ENCODE measurements around the gene VPS37D.

The VPS37D gene

GRCh38 chr7:73638911-73639310, 28.7 kb upstream of the VPS37D start:
- no peak for TF ChIP-seq CTCF (IDR thresholded peaks at IDR 0.05)

GRCh38 chr7:73642834-73643233, 24.8 kb upstream of the VPS37D start:
- H3K27ac ChIP-seq: no peak overlapping the region
- H3K4me1 ChIP-seq (ENCODE audit: control insufficient read depth in 1 of 2, insufficient read depth in 1 of 2, low read depth in 1 of 2, low read length in 1 of 2): no peaks in the 10 kb centered on the region
- H3K27me3 ChIP-seq: peaks cover 53% of the 10 kb centered on the region
- H3K4me3 ChIP-seq (ENCODE audit: low read depth in 1 of 2, low read length in 1 of 2): no peak overlapping the region
- no peaks in the 10 kb centered on the region for H3K36me3 ChIP-seq
- no peak for TF ChIP-seq CTCF (IDR thresholded peaks at IDR 0.05)
- peaks cover 13% of the 10 kb centered on the region for H3K9me3 ChIP-seq

More at GRCh38 chr7:73638911-73639310, 28.7 kb upstream of the VPS37D start:
- H3K4me3 ChIP-seq (ENCODE audit: low read depth in 1 of 2, low read length in 1 of 2): no peak overlapping the region
- H3K27me3 ChIP-seq: peaks cover 32% of the 10 kb centered on the region
- H3K27ac ChIP-seq: no peak overlapping the region
- H3K9me3 ChIP-seq: peaks cover 13% of the 10 kb centered on the region
- no peaks in the 10 kb centered on the region for H3K4me1 ChIP-seq (ENCODE audit: control insufficient read depth in 1 of 2, insufficient read depth in 1 of 2, low read depth in 1 of 2, low read length in 1 of 2)
- H3K36me3 ChIP-seq: no peaks in the 10 kb centered on the region

- Histone ChIP-seq H3K27me3 (peaks cover 73% of the 10 kb centered on the region), H3K4me3 (ENCODE audit: low read depth in 1 of 2, low read length in 1 of 2) (no peak overlapping the region)
- no peak for TF ChIP-seq CTCF (IDR thresholded peaks at IDR 0.05)
Measured at GRCh38 chr7:73644688-73645286, 22.8 kb upstream of the VPS37D start.

GRCh38 chr7:73645643-73646174, 21.9 kb upstream of the VPS37D start:
- Histone ChIP-seq H3K9me3 (peaks cover 13% of the 10 kb centered on the region), H3K36me3 (no peaks in the 10 kb centered on the region), H3K4me1 (ENCODE audit: control insufficient read depth in 1 of 2, insufficient read depth in 1 of 2, low read depth in 1 of 2, low read length in 1 of 2) (no peaks in the 10 kb centered on the region), H3K4me3 (ENCODE audit: low read depth in 1 of 2, low read length in 1 of 2) (no peak overlapping the region), H3K27me3 (peaks cover 82% of the 10 kb centered on the region), H3K27ac (no peak overlapping the region)
- TF ChIP-seq CTCF (IDR thresholded peaks at IDR 0.05): no peak

More at GRCh38 chr7:73644688-73645286, 22.8 kb upstream of the VPS37D start:
- peaks cover 13% of the 10 kb centered on the region for H3K9me3 ChIP-seq
- H3K27ac ChIP-seq: no peak overlapping the region
- no peaks in the 10 kb centered on the region for H3K4me1 ChIP-seq (ENCODE audit: control insufficient read depth in 1 of 2, insufficient read depth in 1 of 2, low read depth in 1 of 2, low read length in 1 of 2)
- no peaks in the 10 kb centered on the region for H3K36me3 ChIP-seq

- Histone ChIP-seq H3K36me3 (no peaks in the 10 kb centered on the region), H3K9me3 (no peaks in the 10 kb centered on the region), H3K27me3 (peaks cover 94% of the 10 kb centered on the region), H3K4me1 (ENCODE audit: control insufficient read depth in 1 of 2, insufficient read depth in 1 of 2, low read depth in 1 of 2, low read length in 1 of 2) (no peaks in the 10 kb centered on the region), H3K27ac (no peak overlapping the region), H3K4me3 (ENCODE audit: low read depth in 1 of 2, low read length in 1 of 2) (no peak overlapping the region)
- no peak for TF ChIP-seq CTCF (IDR thresholded peaks at IDR 0.05)
Measured at GRCh38 chr7:73646785-73647724, 20.6 kb upstream of the VPS37D start.

Measured in neutrophil (primary cell).